Adrenal gland (tissue), 12 donors: ENCODE data around the gene CDH2. TPM values are rescaled to one million over a fixed set of nuclear protein-coding genes. Genes with fewer than 3 reads are reported as not detected.

Experiments
- DNase-seq, 7 donors: peaks; one replicate each; pipeline ENCODE4 v3.0.0-alpha.2; 2019 to 2020
- H3K27ac ChIP-seq, 5 donors: fragments of 200-600 bp; sonication (generic) in 4 of 5; 1 replicate in 3 of 5; 2 replicates in 2 of 5; pipeline versions ENCODE4 v1.5.1 to v1.8.0; 2016 to 2020; ENCODE audit warnings: mild to moderate bottlenecking in 1 of 5
- H3K27me3 ChIP-seq: fragments of 200-600 bp; 2 replicates; pipeline ENCODE4 v1.8.0; 2021
- H3K36me3 ChIP-seq, 2 donors: fragments of 200-600 bp; replicated peaks in 1 of 2; 1 replicate in 1 of 2; 2 replicates in 1 of 2; pipeline versions ENCODE4 v1.5.1 to v1.8.0; 2018 to 2022
- H3K4me1 ChIP-seq, 2 donors: fragments of 200-600 bp; replicated peaks in 1 of 2; 1 replicate in 1 of 2; 2 replicates in 1 of 2; pipeline versions ENCODE4 v1.5.1 to v1.8.0; 2018 to 2021
- H3K4me3 ChIP-seq, 4 donors: fragments of 200-600 bp; sonication (generic) in 3 of 4; one replicate each; pipeline ENCODE4 v1.5.1; 2016 to 2018
- H3K9me3 ChIP-seq, 3 donors: fragments of 200-600 bp; sonication (generic) in 1 of 3; replicated peaks in 1 of 3; 1 replicate in 2 of 3; 2 replicates in 1 of 3; pipeline versions ENCODE4 v1.5.1 to v1.8.0; 2016 to 2021
- POLR2A ChIP-seq, 2 donors: fragments of 450-650 bp; IDR thresholded peaks; one replicate each; pipeline ENCODE4 v1.6.1; 2017; ENCODE audit warnings: antibody characterized with exemption in 2 of 2, mild to moderate bottlenecking in 2 of 2, moderate library complexity in 1 of 2
- WGBS, 4 donors: extraction: QIAGEN DNeasy Blood & Tissue Kit in 2 of 4; methylation state at CpG; one replicate each; pipeline versions ENCODE4 v1.1.5 to v1.1.7; 2013 to 2017; 5-methylcytosine and 5-hydroxymethylcytosine counted together
- intact Hi-C, 2 donors: fragments of 100-400 bp; cut with DNase I; formaldehyde crosslinking; loops; one replicate each; pipeline versions ENCODE4 v1.14.1 to v1.15.0; 2022 to 2023
- polyA plus RNA-seq, 3 donors: library from polyadenylated mRNA; stranded (reverse); fragments of 200-250 nt in 2 of 3; fragments of 350-450 nt in 1 of 3; fragmentation: Illumina TruSeq in 1 of 3; extraction: RNeasy Lipid Tissue Mini Kit (QIAGEN cat#74804) in 1 of 3; gene quantifications; one replicate each; pipeline ENCODE4 v1.2.3, GENCODE V29; 2013 to 2014
- total RNA-seq, 9 donors: library from RNA; depleted of rRNA in 4 of 9; stranded (reverse); fragments of >200 nt in 4 of 9; fragments of 120-200 nt in 1 of 9; fragmentation: NEBNext Ultra II Directional in 1 of 9; extraction: Animal tissue kit (Norgen Biotek cat#: 25700) in 1 of 9; gene quantifications; one replicate each; pipeline versions ENCODE4 v1.1.0 to v1.2.4, GENCODE V29; 2013 to 2023
- TF ChIP-seq, protein P1 (sequence below), 6 experiments: fragments of 450-650 bp in 4 of 6; fragments of 200-600 bp in 2 of 6; sonication (generic) in 1 of 6; IDR thresholded peaks; 1 replicate in 5 of 6; 2 replicates in 1 of 6; pipeline versions ENCODE4 v1.5.1 to v1.8.0; 2016 to 2021; ENCODE audit warnings: antibody characterized with exemption in 6 of 6, mild to moderate bottlenecking in 2 of 6, moderate library complexity in 1 of 6
- donor health status: healthy with polysubstance abuse.
- donor health status: Bipolar disorder and iron deficiency.
- donor health status: DM: yes; HTN: yes; CAD: no.
- donor health status: DM: no; HTN: no; CAD: no.
- donor health status: DM: no; HTN: no; CAD: no.
- donor health status: DM: yes; HTN: yes; CAD: no.

The CDH2 gene
- total and polyA plus RNA-seq, 12 donors = 13.9 to 305 (median 129) TPM

GRCh38 chr18:28108254-28108653 is 68.7 kb downstream of the CDH2 start:
- no peaks in the 10 kb centered on the region for H3K27me3 ChIP-seq
- WGBS, 4 donors = 89 to 96% (median 93%) methylated on average over 1 of the region's 1 CpG
- no peaks in the 10 kb centered on the region for H3K9me3 ChIP-seq
- peaks cover 36 to 52% of the 10 kb centered on the region in 2 donors for H3K4me1 ChIP-seq
- intact Hi-C loops = no loop called here
- TF ChIP-seq POLR2A (IDR thresholded peaks at IDR 0.05) = no peak
- TF ChIP-seq, protein P1, sequence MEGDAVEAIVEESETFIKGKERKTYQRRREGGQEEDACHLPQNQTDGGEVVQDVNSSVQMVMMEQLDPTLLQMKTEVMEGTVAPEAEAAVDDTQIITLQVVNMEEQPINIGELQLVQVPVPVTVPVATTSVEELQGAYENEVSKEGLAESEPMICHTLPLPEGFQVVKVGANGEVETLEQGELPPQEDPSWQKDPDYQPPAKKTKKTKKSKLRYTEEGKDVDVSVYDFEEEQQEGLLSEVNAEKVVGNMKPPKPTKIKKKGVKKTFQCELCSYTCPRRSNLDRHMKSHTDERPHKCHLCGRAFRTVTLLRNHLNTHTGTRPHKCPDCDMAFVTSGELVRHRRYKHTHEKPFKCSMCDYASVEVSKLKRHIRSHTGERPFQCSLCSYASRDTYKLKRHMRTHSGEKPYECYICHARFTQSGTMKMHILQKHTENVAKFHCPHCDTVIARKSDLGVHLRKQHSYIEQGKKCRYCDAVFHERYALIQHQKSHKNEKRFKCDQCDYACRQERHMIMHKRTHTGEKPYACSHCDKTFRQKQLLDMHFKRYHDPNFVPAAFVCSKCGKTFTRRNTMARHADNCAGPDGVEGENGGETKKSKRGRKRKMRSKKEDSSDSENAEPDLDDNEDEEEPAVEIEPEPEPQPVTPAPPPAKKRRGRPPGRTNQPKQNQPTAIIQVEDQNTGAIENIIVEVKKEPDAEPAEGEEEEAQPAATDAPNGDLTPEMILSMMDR (IDR thresholded peaks at IDR 0.05) = no peak
- no peaks in the 10 kb centered on the region for H3K36me3 ChIP-seq
- H3K27ac ChIP-seq = no peak overlapping the region
- no peak for DNase-seq
- H3K4me3 ChIP-seq = no peak overlapping the region

GRCh38 chr18:28099237-28099636 is 77.7 kb downstream of the CDH2 start:
- TF ChIP-seq, protein P1 (IDR thresholded peaks at IDR 0.05) = no peak
- no peak for TF ChIP-seq POLR2A (IDR thresholded peaks at IDR 0.05)
- intact Hi-C loops = no loop called here
- Histone ChIP-seq H3K27ac (no peak overlapping the region), H3K36me3 (no peaks in the 10 kb centered on the region), H3K9me3 (no peaks in the 10 kb centered on the region), H3K4me3 (no peak overlapping the region), H3K27me3 (no peaks in the 10 kb centered on the region), H3K4me1 (peaks cover 7 to 10% of the 10 kb centered on the region in 2 donors)
- DNase-seq = no peak

DNA sequence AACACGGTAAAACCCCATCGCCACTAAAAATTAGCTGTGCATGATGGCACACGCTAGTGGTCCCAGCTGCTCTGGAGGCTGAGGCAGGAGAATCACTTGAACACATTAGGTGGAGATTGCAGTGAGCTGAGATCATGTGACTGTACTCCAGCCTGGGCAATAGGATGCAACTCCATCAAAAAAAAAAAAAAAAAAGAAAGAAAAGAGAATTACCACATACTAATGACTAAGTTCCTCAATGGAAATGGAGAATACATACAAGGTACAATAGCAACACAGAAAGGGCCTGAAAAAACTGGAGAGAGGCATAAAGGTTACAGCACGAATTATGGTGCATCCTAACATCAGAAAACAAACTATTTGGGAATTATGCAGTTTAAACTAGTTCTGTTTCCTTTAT is 81.3 kb downstream of the CDH2 start:
- no peak for DNase-seq
- Histone ChIP-seq H3K9me3 (no peaks in the 10 kb centered on the region), H3K4me3 (no peak overlapping the region), H3K27me3 (no peaks in the 10 kb centered on the region), H3K27ac (no peak overlapping the region), H3K4me1 (peaks cover 12 to 16% of the 10 kb centered on the region in 2 donors), H3K36me3 (no peaks in the 10 kb centered on the region)
- TF ChIP-seq POLR2A (IDR thresholded peaks at IDR 0.05) = no peak
- TF ChIP-seq, protein P1 (IDR thresholded peaks at IDR 0.05) = no peak
- 86 to 92% (median 89%) methylated on average over 4 of the region's 4 CpGs for WGBS, 4 donors
- intact Hi-C loops = no loop called here

DNA sequence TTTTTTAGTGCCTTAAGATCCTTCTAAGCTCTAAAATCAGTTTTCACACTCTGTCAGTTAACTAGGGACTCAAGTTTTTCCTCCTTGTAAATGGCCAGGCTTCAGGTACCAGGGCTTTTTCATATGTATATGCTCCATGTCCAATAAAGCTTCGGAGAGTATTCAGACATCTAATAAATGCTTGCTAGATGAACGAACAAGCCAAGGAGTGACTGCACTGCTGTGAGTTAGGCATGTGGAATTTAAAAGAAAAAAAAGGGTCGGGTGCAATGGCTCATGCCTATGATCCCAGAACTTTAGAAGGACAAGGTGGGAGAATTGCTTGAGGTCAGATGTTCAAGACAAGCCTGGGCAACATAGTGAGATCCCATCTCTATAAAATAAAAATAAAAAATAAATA is 81.9 kb downstream of the CDH2 start:
- H3K4me3 ChIP-seq = no peak overlapping the region
- TF ChIP-seq POLR2A (IDR thresholded peaks at IDR 0.05) = no peak
- TF ChIP-seq, protein P1 (IDR thresholded peaks at IDR 0.05) = no peak
- no peaks in the 10 kb centered on the region for H3K36me3 ChIP-seq
- intact Hi-C loops = no loop called here
- peaks cover 18 to 22% of the 10 kb centered on the region in 2 donors for H3K4me1 ChIP-seq
- no peak overlapping the region for H3K27ac ChIP-seq
- no peak for DNase-seq
- H3K27me3 ChIP-seq = no peaks in the 10 kb centered on the region
- H3K9me3 ChIP-seq = no peaks in the 10 kb centered on the region
- 87 to 94% (median 88%) methylated on average over 3 of the region's 3 CpGs for WGBS, 4 donors
